ENCODE results near the gene ATP6AP1. TPM values are rescaled to one million over a fixed set of nuclear protein-coding genes. Genes with fewer than 3 reads are reported as not detected.

Gene ATP6AP1
- total and polyA plus RNA-seq, 5 experiments from 2014 or later = 51.9 to 111 (median 84.7) TPM

DNA sequence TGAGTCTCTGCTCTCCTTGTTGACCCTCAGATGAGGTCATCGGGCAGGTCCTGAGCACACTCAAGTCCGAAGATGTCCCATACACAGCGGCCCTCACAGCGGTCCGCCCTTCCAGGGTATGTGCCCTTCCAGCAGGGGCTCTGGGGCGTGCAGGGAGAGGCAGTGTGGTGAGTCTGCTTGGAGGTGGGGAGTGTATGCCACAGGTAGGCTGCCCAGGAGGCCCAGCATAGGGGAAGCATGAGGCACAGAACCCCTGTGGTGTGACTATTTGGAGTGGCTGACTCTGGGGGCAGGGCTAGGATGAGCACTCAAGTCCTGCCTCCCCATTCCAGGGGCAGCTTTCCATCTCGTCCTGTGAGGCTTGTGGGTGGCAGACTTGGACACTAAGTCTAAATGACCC, 5.1 kb downstream of the ATP6AP1 start:
- peak overlapping the region in 1 of 10 donors; percentile 20 for H3K4me3 Mint-ChIP-seq
- peaks cover 0 to 18% (median 0%) of the 10 kb centered on the region in 3 donors for H3K36me3 Mint-ChIP-seq
- peak overlapping the region in 1 of 10 donors; percentile 77 for H3K27ac Mint-ChIP-seq
- H3K4me1 Mint-ChIP-seq = peaks cover 9 to 31% (median 28%) of the 10 kb centered on the region in 4 donors
- POLR2A ChIA-PET = interaction anchor here (2.9 kb wide), 1 partner anchor 52 kb away, joined by 8 read pairs; the partner anchor contains the start of gene UBL4A
- ATAC-seq (no peak), DNase-seq (no peak)
- no peaks in the 10 kb centered on the region for H3K9me3 Mint-ChIP-seq
- no peaks in the 10 kb centered on the region for H3K27me3 Mint-ChIP-seq

DNA sequence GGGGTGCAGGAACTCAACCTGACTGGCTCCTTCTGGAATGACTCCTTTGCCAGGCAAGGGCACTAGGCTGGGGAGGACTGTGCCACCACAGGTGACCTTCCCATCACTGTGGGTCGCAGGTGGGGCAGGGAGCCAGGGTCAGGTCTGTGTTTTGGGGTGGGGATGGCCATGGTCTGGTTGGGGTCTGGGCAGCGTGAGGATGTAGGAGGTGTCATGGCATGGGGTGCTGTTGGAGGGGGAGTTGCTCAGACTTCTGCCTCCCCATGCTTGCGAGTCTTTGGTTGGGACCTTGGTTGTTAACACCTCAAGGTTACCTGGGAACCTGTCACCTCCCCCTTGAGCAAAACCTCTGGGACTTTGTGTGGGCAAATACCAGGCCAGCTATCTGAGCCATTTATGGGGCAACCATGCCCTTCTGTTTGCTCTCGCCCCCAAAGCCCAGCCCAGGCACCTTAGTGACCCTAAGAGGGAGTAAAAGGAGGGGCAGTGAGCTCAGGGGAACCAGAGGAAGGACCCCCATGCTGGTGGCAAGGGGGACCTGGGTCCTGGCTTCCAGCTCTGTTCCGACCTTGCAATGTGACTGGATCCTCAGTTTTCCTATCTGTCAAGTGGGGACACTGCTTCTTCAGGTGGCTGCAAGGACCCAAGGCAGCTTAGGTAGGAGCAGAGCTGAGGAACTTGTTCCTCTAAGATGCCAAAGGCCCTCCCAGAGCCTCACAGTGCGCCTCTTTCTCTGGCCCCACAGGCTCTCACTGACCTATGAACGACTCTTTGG, 6.1 kb downstream of the ATP6AP1 start:
- H3K4me3 Mint-ChIP-seq = no peak overlapping the region
- H3K27ac Mint-ChIP-seq = peak overlapping the region in 1 of 10 donors; percentile 81
- ATAC-seq (no peak), DNase-seq (no peak)
- peaks cover 0 to 22% (median 0%) of the 10 kb centered on the region in 3 donors for H3K36me3 Mint-ChIP-seq
- no peaks in the 10 kb centered on the region for H3K9me3 Mint-ChIP-seq
- no peaks in the 10 kb centered on the region for H3K27me3 Mint-ChIP-seq
- POLR2A ChIA-PET = interaction anchor here (2.3 to 2.9 kb wide), 2 partner anchors 36 to 51 kb away, joined by 8 to 14 read pairs; partner anchors contain the start of genes RPL10 and UBL4A
- peaks cover 8 to 30% (median 29%) of the 10 kb centered on the region in 4 donors for H3K4me1 Mint-ChIP-seq

DNA sequence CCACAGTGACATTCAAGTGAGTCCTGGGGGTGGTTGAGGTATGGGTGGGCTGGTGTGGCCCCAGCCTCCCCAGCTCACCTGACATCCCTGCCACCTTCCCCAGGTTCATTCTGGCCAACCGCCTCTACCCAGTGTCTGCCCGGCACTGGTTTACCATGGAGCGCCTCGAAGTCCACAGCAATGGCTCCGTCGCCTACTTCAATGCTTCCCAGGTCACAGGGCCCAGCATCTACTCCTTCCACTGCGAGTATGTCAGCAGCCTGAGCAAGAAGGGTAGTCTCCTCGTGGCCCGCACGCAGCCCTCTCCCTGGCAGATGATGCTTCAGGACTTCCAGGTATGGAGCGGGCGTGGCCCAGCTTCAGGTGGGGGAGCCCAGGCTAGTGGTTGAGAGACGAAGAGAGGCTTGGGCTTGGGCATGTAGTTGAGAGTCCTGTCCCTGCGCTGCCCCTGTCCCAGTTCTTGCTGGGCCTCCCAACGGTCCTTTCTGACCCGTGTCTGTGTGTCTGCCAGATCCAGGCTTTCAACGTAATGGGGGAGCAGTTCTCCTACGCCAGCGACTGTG, 6.8 kb downstream of the ATP6AP1 start:
- ATAC-seq (no peak), DNase-seq (no peak)
- H3K27ac Mint-ChIP-seq = peak overlapping the region in 5 of 10 donors; percentile 27 to 93 (median 56)
- no peaks in the 10 kb centered on the region for H3K9me3 Mint-ChIP-seq
- H3K36me3 Mint-ChIP-seq = peaks cover 0 to 24% (median 0%) of the 10 kb centered on the region in 3 donors
- peak overlapping the region in 3 of 10 donors; percentile 13 to 53 (median 39) for H3K4me3 Mint-ChIP-seq
- no peaks in the 10 kb centered on the region for H3K27me3 Mint-ChIP-seq
- H3K4me1 Mint-ChIP-seq = peaks cover 8 to 26% (median 25%) of the 10 kb centered on the region in 4 donors
- POLR2A ChIA-PET = interaction anchor here (2.3 to 2.9 kb wide), 2 partner anchors 37 to 51 kb away, joined by 8 to 14 read pairs; partner anchors contain the start of genes RPL10 and UBL4A

DNA sequence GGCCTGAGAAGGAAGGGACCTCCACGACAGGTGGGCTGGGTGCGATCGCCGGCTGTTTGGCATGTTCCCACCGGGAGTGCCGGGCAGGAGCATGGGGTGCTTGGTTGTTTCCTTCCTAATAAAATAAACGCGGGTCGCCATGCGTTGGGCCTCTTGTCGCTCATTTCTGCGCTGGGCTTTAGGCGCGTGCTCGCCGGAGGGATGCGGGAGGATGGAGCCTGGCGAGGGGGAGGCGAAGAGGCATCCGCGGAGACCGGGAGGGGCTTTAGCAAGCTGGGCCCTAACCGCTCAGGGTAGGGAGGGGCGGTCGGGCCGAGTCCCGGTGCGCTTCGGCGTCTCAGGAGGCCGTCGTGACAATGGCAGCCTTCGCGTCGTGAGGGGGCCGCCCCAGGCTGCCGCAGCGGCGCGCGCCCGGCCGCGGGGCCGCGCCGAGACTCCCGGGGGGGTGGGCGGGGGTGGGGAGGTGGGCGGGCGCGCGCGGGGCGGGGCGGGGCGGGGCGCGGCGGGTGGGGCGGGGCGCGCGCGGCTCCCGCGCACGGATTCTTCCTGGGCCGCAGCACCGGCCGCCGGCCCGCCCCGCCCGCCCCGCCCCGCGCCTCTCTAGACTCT, 8.0 kb downstream of the ATP6AP1 start:
- H3K27ac Mint-ChIP-seq = peak overlapping the region; percentile 78 to 96 (median 90)
- H3K36me3 Mint-ChIP-seq = peaks cover 0 to 18% (median 0%) of the 10 kb centered on the region in 3 donors

DNA sequence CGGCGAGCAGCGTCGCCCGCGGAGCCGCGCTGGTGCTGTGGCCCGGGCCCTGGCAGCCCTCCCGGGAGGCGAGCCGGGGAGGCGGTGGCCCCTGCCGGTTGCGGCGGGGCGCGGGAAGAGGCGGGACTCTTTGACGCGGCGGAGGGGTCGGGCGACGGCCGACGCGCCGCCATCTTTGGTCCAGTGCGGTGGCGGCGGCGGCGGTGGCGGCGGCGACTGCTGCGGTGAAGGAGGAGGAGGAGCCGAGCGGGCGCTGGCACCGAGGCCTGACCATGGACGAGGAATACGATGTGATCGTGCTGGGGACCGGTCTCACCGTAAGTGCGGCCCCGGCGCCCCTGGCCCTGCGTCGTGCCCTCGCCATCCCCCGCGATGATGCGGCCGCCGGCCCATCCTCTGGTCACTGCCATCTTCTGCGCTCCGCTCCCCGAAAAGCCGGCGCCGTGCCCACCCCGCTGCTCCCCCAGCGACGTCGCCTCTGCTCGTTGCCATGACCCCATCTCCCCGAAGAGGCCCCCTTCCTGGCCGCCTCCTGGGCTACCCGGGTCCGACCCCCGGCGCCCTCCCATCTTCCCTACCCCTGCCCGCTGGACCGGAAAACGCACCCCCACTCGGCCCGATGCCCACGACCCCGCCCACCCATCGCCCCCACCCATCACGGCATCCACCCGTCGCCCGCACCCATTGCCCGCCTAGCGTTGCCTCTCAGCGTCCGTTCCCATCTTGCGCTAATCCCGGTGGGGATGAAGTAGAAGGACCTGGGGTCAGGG, 8.7 kb downstream of the ATP6AP1 start, which contains the start of gene GDI1:
TSS of gene GDI1 (plus strand) at position 172 of the 770 bp plus-strand sequence. CDS start at position 273, 101 bp downstream.
- ATAC-seq (peak; percentile 60 to 72), DNase-seq (peak; percentile 23 to 78 (median 57))
- POLR2A ChIA-PET = interaction anchor here (0.5 kb wide), 1 partner anchor 91 kb away, joined by 3 read pairs; no protein-coding TSS in a partner anchor
- H3K27ac Mint-ChIP-seq = peak within 1 kb of the TSS; percentile 81 to 96 (median 90)
- H3K4me1 Mint-ChIP-seq = peaks cover 4 to 33% (median 28%) of the 10 kb centered on the region in 4 donors
- H3K27me3 Mint-ChIP-seq = no peaks in the 10 kb centered on the region
- H3K4me3 Mint-ChIP-seq = peak within 1 kb of the TSS; percentile 78 to 91 (median 82)
- H3K36me3 Mint-ChIP-seq = peaks cover 0 to 14% (median 0%) of the 10 kb centered on the region in 3 donors
- no peaks in the 10 kb centered on the region for H3K9me3 Mint-ChIP-seq

More for the DNA sequence above, 8.0 kb downstream of the ATP6AP1 start:
- ATAC-seq (peak; percentile 80 to 81), DNase-seq (peak in 8 of 10 donors; percentile 27 to 75 (median 52))
- peak overlapping the region; percentile 75 to 88 (median 80) for H3K4me3 Mint-ChIP-seq
- H3K27me3 Mint-ChIP-seq = no peaks in the 10 kb centered on the region
- H3K9me3 Mint-ChIP-seq = no peaks in the 10 kb centered on the region
- POLR2A ChIA-PET = interaction anchor here (2.3 to 2.9 kb wide), 2 partner anchors 38 to 50 kb away, joined by 8 to 14 read pairs; partner anchors contain the start of genes RPL10 and UBL4A
- peaks cover 3 to 28% (median 23%) of the 10 kb centered on the region in 4 donors for H3K4me1 Mint-ChIP-seq

DNA sequence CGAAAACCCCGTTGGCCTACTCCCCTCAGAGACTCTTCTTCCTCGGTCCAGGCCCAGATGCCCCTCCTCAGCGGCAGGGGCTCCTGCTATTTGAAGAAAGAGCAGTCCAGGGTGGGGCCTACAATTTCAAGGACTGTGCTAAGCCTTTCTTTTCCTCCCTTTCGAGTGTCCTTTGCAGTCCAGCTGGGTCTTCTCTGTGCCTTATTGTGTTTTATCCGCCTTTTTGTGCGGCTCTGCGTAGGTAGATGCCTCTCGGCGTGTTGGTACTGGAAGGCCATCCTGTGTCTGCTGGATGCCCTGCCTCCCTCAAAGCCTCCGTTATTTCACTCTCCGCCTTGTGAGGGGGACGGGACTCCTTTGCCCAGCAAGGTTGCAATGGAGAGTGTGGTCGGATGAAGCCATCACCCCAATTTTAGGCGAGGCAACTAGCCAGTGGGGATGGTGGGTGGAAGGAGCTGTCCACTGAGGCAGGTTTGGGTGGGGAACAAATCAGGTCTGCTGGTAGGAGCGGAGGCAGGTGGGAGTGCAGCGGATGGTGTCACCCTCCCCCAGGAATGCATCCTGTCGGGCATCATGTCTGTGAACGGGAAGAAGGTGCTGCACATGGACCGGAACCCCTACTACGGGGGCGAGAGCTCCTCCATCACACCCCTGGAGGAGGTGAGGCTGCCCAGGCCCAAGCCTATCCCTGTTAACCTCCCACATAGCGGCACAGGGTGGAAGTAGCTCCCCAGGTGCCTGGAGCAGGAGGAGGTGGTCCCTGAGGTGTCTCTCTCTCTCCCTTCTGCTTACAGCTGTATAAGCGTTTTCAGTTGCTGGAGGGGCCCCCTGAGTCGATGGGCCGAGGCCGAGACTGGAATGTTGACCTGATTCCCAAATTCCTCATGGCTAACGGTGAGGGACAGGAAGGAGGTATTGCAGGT, 9.8 kb downstream of the ATP6AP1 start:
- H3K9me3 Mint-ChIP-seq = no peaks in the 10 kb centered on the region
- H3K27me3 Mint-ChIP-seq = no peaks in the 10 kb centered on the region
- POLR2A ChIA-PET = interaction anchor here (0.8 to 2.9 kb wide), 6 partner anchors 9 to 61 kb away, joined by 3 to 8 read pairs (median 4); partner anchors contain the start of genes ATP6AP1, RPL10, TAFAZZIN and UBL4A
- peaks cover 0 to 10% (median 0%) of the 10 kb centered on the region in 3 donors for H3K36me3 Mint-ChIP-seq
- H3K4me1 Mint-ChIP-seq = peaks cover 4 to 33% (median 28%) of the 10 kb centered on the region in 4 donors
- no peak for ATAC-seq
- DNase-seq = no peak
- H3K4me3 Mint-ChIP-seq = peak overlapping the region; percentile 68 to 91 (median 81)
- peak overlapping the region in 9 of 10 donors; percentile 37 to 94 (median 81) for H3K27ac Mint-ChIP-seq

DNA sequence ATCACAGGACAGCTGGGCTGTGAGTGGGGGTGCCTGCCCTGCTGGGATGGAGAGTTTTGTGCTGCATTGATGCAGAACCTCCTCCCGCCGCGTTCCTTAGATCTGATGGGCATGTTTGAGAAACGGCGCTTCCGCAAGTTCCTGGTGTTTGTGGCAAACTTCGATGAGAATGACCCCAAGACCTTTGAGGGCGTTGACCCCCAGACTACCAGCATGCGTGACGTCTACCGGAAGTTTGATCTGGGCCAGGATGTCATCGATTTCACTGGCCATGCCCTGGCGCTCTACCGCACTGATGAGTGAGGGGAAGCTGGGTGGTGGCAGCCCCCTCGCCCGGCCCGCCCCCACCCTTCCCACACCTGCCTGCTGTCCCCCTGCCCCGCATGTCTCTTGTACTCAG, 11.4 kb downstream of the ATP6AP1 start:
- POLR2A ChIA-PET = interaction anchor here (0.6 to 2.9 kb wide), 4 partner anchors 12 to 83 kb away, joined by 3 to 8 read pairs (median 4); partner anchors contain the start of genes ATP6AP1 and UBL4A
- H3K36me3 Mint-ChIP-seq = peaks cover 0 to 8% (median 0%) of the 10 kb centered on the region in 3 donors
- H3K27ac Mint-ChIP-seq = peak overlapping the region in 2 of 10 donors; percentile 49 to 51
- H3K4me3 Mint-ChIP-seq = peak overlapping the region in 1 of 10 donors; percentile 14
- H3K9me3 Mint-ChIP-seq = no peaks in the 10 kb centered on the region
- peaks cover 4 to 36% (median 30%) of the 10 kb centered on the region in 4 donors for H3K4me1 Mint-ChIP-seq
- ATAC-seq (no peak), DNase-seq (no peak)
- H3K27me3 Mint-ChIP-seq = no peaks in the 10 kb centered on the region

DNA sequence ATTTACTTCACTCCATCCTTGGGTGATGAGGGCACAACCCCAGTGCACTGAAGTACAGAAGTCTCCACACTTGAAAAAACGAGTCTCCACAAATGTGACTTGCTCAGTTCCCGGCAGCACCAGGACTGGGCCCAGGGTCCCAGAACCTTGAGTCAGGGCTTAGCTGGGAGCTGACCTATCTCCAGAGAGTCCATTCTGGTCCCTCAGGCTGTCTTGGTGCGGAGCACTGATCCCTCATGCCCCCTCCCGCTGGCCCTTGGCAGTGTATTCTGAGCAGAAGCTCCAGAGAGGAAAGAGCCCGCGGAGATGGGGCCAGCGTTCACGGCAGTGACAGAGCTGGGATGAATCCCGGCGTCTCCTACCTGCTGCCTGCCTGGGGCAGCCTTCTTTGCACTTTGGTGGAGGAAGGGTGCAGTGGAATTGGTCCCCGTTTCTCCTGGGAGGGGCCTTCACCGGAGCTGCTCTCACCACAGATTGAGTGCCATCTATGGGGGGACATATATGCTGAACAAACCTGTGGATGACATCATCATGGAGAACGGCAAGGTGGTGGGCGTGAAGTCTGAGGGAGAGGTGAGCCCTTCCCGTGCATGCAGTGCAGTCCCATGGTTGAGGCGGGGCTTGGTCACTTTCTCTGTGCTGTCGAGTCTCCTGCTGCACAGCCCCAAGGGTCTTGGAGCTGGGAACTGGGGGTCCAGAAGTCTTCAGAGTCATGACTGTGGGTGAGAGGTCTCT, 12.3 kb downstream of the ATP6AP1 start:
- DNase-seq (no peak), ATAC-seq (no peak)
- Mint-ChIP-seq H3K4me1 (peaks cover 4 to 39% (median 30%) of the 10 kb centered on the region in 4 donors), H3K36me3 (peaks cover 0 to 8% (median 0%) of the 10 kb centered on the region in 3 donors), H3K9me3 (no peaks in the 10 kb centered on the region), H3K27me3 (no peaks in the 10 kb centered on the region), H3K27ac (peak overlapping the region in 4 of 10 donors; percentile 43 to 53 (median 48)), H3K4me3 (peak overlapping the region in 1 of 10 donors; percentile 37)
- POLR2A ChIA-PET = interaction anchor here (0.6 to 2.9 kb wide), 9 partner anchors 8 to 45 kb away, joined by 3 to 11 read pairs (median 5); partner anchors contain the start of genes ATP6AP1, PLXNA3 and UBL4A

DNA sequence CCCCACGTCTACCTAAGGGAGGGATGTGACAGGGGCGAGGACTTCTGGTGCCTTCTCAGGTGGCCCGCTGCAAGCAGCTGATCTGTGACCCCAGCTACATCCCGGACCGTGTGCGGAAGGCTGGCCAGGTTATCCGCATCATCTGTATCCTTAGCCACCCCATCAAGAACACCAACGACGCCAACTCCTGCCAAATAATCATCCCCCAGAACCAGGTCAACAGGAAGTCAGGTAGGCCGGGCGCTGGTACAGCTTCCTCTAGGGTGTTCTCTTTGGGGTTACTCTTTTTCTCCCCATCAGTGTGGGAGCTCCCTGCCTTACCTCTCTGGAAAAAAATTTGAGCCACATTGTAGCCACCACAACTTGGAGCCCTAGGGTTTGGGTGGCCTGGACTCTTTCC, 13.1 kb downstream of the ATP6AP1 start:
- Mint-ChIP-seq H3K9me3 (no peaks in the 10 kb centered on the region), H3K4me3 (peak overlapping the region in 4 of 10 donors; percentile 11 to 78 (median 24)), H3K4me1 (peaks cover 4 to 37% (median 27%) of the 10 kb centered on the region in 4 donors), H3K27ac (peak overlapping the region in 7 of 10 donors; percentile 24 to 89 (median 61)), H3K36me3 (peaks cover 0 to 6% (median 0%) of the 10 kb centered on the region in 3 donors), H3K27me3 (no peaks in the 10 kb centered on the region)
- POLR2A ChIA-PET = interaction anchor here (0.6 to 2.6 kb wide), 9 partner anchors 9 to 44 kb away, joined by 3 to 11 read pairs (median 5); partner anchors contain the start of gene PLXNA3
- DNase-seq (no peak), ATAC-seq (no peak)

Data from naive thymus-derived CD8-positive, alpha-beta T cell (primary cell).